ENCODE measurements around the gene DHRS4. TPM values are rescaled to one million over a fixed set of nuclear protein-coding genes. Genes with fewer than 3 reads are reported as not detected.

DHRS4 gene
- 10 to 100 TPM; 29.9 to 54.0 (median 38.9) TPM for total RNA-seq

DNA sequence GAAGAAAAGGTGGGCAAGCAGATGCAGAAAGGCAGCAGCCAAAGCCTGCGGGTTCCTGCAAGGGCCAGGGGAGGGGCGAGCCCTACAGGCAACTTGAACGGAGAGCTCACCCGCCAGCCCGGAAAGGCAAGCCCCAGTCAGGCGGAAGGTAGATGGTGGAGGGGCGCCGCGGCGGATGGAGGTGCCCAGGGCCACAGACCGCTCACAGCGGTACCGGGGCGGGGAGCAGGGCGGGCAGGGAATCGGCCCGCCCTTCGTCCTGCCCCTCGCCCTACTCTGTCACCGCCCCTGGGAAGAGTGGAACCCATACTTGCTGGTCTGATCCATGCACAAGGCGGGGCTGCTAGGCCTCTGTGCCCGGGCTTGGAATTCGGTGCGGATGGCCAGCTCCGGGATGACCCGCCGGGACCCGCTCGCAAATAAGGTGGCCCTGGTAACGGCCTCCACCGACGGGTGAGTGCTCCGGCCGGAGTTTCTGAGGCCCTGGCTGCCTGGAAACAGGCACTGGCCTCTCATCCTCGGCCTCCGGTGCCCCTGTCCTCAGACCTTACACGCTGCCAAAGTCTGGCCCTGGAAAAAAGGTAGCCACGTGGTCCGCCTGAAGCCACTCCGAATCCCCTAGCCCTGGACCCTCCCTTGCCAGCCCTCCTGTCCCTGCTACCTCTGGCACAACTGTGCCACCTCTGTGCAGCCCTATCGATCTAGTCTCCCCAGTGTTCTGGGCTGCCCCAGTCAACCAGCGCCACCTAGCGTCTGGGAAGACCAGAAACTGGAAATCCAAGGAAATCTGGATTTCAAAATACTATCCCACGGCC lies at the start of gene DHRS4:
Gene DHRS4 (plus strand): TSS at position 307 of the 815 bp plus-strand sequence. CDS start 19 bp downstream, at position 326.
- no peak for TF ChIP-seq POLR2A (IDR thresholded peaks at IDR 0.05)
- TF ChIP-seq, protein P1, sequence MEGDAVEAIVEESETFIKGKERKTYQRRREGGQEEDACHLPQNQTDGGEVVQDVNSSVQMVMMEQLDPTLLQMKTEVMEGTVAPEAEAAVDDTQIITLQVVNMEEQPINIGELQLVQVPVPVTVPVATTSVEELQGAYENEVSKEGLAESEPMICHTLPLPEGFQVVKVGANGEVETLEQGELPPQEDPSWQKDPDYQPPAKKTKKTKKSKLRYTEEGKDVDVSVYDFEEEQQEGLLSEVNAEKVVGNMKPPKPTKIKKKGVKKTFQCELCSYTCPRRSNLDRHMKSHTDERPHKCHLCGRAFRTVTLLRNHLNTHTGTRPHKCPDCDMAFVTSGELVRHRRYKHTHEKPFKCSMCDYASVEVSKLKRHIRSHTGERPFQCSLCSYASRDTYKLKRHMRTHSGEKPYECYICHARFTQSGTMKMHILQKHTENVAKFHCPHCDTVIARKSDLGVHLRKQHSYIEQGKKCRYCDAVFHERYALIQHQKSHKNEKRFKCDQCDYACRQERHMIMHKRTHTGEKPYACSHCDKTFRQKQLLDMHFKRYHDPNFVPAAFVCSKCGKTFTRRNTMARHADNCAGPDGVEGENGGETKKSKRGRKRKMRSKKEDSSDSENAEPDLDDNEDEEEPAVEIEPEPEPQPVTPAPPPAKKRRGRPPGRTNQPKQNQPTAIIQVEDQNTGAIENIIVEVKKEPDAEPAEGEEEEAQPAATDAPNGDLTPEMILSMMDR (IDR thresholded peaks at IDR 0.05), result peak in 1 of 3 donors; percentile 87
- 0 to 1% methylated on average over 32 to 41 of the region's 44 CpGs for WGBS, 2 donors

GRCh38 chr14:23910101-23910875 lies 43.3 kb upstream of the DHRS4 start:
- DNase-seq (ENCODE audit: low spot score in 2 of 2), result no peak
- TF ChIP-seq, protein P1 (IDR thresholded peaks at IDR 0.05), result peak in 1 of 3 donors; percentile 13
- no peak for TF ChIP-seq POLR2A (IDR thresholded peaks at IDR 0.05)
- 70 to 79% methylated on average over 7 of the region's 7 CpGs for WGBS, 2 donors
- no peak overlapping the region for H3K4me3 ChIP-seq (ENCODE audit: low read depth, poor library complexity, severe bottlenecking)
- intact Hi-C loops (cut with DNase I; ENCODE audit: low total_unique reads), result no loop called here

More for the DNA sequence above, at the start of gene DHRS4:
- peak; percentile 73 to 95 for DNase-seq (ENCODE audit: low spot score in 2 of 2)
- H3K4me3 ChIP-seq (ENCODE audit: low read depth, poor library complexity, severe bottlenecking), result peak within 1 kb of the TSS; percentile 68
- intact Hi-C loops (cut with DNase I; ENCODE audit: low total_unique reads), result no loop called here

DNA sequence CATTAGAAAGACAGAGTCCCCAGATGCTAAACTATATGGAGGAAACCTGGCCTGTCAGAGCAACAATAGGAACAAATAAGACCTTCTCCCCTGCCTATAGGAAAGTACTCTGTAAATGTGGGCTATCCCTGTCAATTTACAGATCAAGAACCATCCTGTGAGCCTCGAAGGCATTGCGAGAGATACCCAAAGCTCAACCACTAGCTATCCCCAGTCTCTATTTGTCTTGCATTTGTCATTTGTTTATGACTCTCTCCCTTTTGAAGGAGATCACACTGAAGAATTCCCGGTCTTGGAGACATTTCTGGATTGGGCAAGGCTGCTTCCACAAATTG lies 42.7 kb upstream of the DHRS4 start:
- intact Hi-C loops (cut with DNase I; ENCODE audit: low total_unique reads), result no loop called here
- TF ChIP-seq POLR2A (IDR thresholded peaks at IDR 0.05), result no peak
- TF ChIP-seq, protein P1 (IDR thresholded peaks at IDR 0.05), result no peak

DNA sequence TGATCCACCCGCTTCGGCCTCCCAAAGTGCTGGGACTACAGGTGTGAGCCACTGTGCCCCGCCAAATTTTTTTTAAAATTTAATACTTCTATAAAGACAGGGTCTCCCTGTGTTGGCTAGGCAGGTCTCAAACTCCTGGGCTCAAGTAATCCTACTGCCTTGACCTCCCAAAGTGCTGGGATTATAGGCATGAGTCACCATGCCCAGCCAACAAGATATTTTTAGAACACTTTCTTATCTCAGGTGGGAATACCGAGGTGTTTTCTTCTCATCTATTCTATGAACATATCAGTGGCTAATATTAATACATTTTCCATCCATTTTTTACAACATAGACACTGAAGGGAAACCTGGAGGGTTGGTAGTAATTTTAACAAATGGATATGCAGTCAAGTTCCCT lies 38.0 kb upstream of the DHRS4 start:
- H3K4me3 ChIP-seq (ENCODE audit: low read depth, poor library complexity, severe bottlenecking), result no peak overlapping the region
- no peak for DNase-seq (ENCODE audit: low spot score in 2 of 2)
- 82 to 84% methylated on average over 4 of the region's 4 CpGs for WGBS, 2 donors
- intact Hi-C loops (cut with DNase I; ENCODE audit: low total_unique reads), result no loop called here
- no peak for TF ChIP-seq POLR2A (IDR thresholded peaks at IDR 0.05)
- TF ChIP-seq, protein P1 (IDR thresholded peaks at IDR 0.05), result no peak

More for the DNA sequence above, 42.7 kb upstream of the DHRS4 start:
- 89 to 91% methylated on average over 3 of the region's 3 CpGs for WGBS, 2 donors
- no peak overlapping the region for H3K4me3 ChIP-seq (ENCODE audit: low read depth, poor library complexity, severe bottlenecking)
- no peak for DNase-seq (ENCODE audit: low spot score in 2 of 2)

- intact Hi-C loops (cut with DNase I; ENCODE audit: low total_unique reads), result no loop called here
- TF ChIP-seq POLR2A (IDR thresholded peaks at IDR 0.05), result no peak
- TF ChIP-seq, protein P1 (IDR thresholded peaks at IDR 0.05), result no peak
- H3K4me3 ChIP-seq (ENCODE audit: low read depth, poor library complexity, severe bottlenecking), result no peak overlapping the region
- WGBS, 2 donors, result 21 to 29% methylated on average over 3 of the region's 3 CpGs
- DNase-seq (ENCODE audit: low spot score in 2 of 2), result no peak
Observed at GRCh38 chr14:23916004-23916403, 37.6 kb upstream of the DHRS4 start.

Measured in lower leg skin (tissue), 4 donors.